Measurements from ENCODE around the gene SLC11A1. TPM values are rescaled to one million over a fixed set of nuclear protein-coding genes. Genes with fewer than 3 reads are reported as not detected.
A peak's percentile ranks its signal among the peaks of the same experiment; 100 is the strongest.

Gene SLC11A1
- total RNA-seq, 1 donor from 2014 or later: 122 TPM

GRCh38 chr2:218392891-218393462, 10.9 kb downstream of the SLC11A1 start:
- DNase-seq (ENCODE audit: low spot score): no peak

- DNase-seq (ENCODE audit: low spot score): no peak
These were observed 11.7 kb downstream of the SLC11A1 start for GRCh38 chr2:218393750-218394290.

GRCh38 chr2:218394298-218395089, 12.4 kb downstream of the SLC11A1 start:
- DNase-seq (ENCODE audit: low spot score): no peak

GRCh38 chr2:218395090-218395444, 13.0 kb downstream of the SLC11A1 start:
- DNase-seq (ENCODE audit: low spot score): no peak

- no peak for DNase-seq (ENCODE audit: low spot score)
These were observed 13.4 kb downstream of the SLC11A1 start for GRCh38 chr2:218395456-218395825.

- DNase-seq (ENCODE audit: low spot score): peak; percentile 97
These were observed 14.0 kb downstream of the SLC11A1 start for GRCh38 chr2:218395826-218396687.

GRCh38 chr2:218396688-218397462, 14.8 kb downstream of the SLC11A1 start:
- no peak for DNase-seq (ENCODE audit: low spot score)

GRCh38 chr2:218397463-218397819, 15.4 kb downstream of the SLC11A1 start:
- DNase-seq (ENCODE audit: low spot score): no peak

- DNase-seq (ENCODE audit: low spot score): no peak
These were observed 15.9 kb downstream of the SLC11A1 start for GRCh38 chr2:218397820-218398436.

- DNase-seq (ENCODE audit: low spot score): peak; percentile 95
These were observed 16.6 kb downstream of the SLC11A1 start for GRCh38 chr2:218398437-218399390.

GRCh38 chr2:218399391-218400166, 17.5 kb downstream of the SLC11A1 start, which contains the start of gene CTDSP1:
Gene CTDSP1 (plus strand): TSS chr2:218399868. CDS start chr2:218400091, 223 bp downstream.
- DNase-seq (ENCODE audit: low spot score): peak; percentile 99

- no peak for DNase-seq (ENCODE audit: low spot score)
These were observed 18.3 kb downstream of the SLC11A1 start for GRCh38 chr2:218400167-218400929.

GRCh38 chr2:218400930-218401881, 19.1 kb downstream of the SLC11A1 start:
- no peak for DNase-seq (ENCODE audit: low spot score)

GRCh38 chr2:218401890-218402289, 19.8 kb downstream of the SLC11A1 start:
- DNase-seq (ENCODE audit: low spot score): no peak

GRCh38 chr2:218402491-218402901, 20.4 kb downstream of the SLC11A1 start:
- DNase-seq (ENCODE audit: low spot score): no peak

- no peak for DNase-seq (ENCODE audit: low spot score)
These were observed 20.9 kb downstream of the SLC11A1 start for GRCh38 chr2:218402911-218403411.

Data from mesenteric fat pad (tissue), 1 donor.